Brain pericyte (primary cell): ENCODE data around the gene VAV2.
A peak's percentile ranks its signal among the peaks of the same experiment; 100 is the strongest.
"Not testable (repeated sequence)": the region's sequence is repeated elsewhere in the genome, so short reads cannot be mapped to it uniquely, and the experiment has no call there.

ENCODE experiments used
- DNase-seq: peaks from one replicate; pipeline ENCODE4 v3.0.0-alpha.2; 2012; ENCODE audit warnings: low read depth, low spot score

VAV2 gene

DNA sequence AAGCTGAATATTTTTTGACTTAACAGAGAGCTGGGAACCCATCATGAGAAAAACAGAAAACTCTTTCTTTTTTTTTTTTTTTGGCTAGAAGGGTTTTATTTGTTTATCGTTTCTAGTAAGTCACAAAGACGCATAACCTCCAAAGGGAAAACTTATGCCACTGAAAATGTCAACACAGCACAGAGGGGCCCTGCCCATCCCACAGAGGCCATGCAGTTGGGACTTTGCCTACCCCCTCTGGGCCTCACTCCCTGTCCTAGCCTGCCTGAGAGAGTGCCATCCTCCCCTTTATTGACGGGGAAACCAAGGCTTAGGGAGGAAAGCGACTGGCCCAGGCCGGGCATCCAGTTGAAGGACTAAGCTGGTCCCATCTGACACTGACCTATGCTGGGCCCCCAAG lies 74.7 kb downstream of the VAV2 start:
- no peak for DNase-seq

DNA sequence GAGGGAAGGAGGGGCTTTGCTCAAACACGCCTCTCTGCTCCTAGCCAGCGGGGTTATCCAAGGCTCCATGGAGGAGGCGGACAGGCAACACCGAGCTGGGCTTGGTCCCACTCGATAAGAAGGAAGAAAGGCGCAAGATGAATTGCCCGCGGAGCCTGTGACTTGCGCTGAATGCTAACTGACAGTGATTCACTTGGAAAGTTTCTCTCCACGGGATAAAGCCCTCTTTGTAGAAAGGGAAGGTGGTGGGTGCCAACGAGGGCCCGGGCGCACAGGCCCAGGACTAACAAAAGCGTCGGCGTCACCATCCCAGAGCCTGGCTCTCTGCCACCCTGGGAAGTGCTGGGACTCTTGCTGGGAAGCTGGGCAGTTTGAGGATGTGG lies 76.0 kb downstream of the VAV2 start:
- DNase-seq = no peak

DNA sequence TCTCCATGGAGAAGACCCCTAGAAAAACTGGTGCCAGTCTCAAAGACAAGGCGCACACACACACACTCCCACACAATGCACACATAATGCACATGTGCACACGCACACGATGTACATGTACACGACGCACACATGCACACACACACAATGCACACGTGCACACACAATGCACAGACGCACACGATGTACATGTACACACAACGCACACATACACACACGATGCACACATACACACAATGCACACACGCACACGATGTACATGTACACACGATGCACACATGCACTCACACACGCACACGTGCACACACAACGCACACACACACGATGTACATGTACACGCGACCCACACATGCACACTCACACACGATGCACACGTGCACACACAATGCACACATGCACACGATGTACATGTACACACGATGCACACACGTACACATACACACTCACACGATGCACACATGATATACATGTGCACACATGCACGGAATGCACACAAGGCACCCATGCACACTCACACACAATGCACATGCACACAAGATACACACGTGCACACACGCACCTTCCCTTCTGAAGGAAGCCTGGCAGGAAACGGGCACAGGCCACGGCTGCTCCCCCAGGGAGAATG lies 76.5 kb downstream of the VAV2 start:
- DNase-seq = no peak

DNA sequence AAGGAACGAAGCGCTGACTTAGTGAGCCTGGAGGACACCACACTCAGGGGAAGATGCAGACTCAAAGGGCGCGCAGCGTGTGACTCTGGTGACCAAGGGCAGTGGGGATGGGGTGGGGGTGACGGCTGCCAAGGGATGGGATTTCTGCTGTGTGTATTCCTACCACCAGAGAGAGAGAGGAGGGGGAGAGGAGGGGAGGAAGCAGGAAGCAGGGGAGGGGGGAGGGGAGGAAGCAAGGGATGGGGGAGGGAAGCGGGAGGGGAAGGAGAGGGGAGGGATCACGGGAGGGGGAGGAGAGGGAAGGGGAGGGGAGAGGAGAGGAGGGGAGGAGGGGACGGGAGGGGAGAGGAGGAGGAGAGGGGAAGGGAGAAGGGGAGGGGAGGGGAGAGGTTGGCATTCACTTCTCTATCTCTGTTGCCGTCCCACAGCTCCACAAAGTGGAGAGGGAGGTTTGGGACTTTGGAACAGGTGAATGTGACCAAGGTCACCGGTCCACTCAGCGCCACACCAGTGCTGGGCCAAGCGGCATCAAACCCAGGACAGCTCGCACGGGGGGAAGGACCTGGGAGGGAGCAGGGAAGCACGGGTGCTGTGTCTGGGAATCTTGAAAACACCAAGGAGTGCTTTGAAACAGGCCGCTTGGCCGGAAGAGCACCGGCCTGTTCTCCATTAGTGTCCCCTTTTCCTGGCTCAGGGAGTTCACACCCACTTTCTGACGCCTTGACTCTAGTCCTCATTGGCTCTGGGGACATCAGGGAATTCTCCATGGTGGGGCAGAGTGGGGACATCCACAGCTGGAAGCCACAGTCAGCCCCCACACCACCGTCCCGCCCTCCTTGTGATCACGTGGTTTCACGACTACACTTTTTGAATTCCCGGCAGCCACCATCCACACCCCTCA lies 77.4 kb downstream of the VAV2 start:
- no peak for DNase-seq

DNA sequence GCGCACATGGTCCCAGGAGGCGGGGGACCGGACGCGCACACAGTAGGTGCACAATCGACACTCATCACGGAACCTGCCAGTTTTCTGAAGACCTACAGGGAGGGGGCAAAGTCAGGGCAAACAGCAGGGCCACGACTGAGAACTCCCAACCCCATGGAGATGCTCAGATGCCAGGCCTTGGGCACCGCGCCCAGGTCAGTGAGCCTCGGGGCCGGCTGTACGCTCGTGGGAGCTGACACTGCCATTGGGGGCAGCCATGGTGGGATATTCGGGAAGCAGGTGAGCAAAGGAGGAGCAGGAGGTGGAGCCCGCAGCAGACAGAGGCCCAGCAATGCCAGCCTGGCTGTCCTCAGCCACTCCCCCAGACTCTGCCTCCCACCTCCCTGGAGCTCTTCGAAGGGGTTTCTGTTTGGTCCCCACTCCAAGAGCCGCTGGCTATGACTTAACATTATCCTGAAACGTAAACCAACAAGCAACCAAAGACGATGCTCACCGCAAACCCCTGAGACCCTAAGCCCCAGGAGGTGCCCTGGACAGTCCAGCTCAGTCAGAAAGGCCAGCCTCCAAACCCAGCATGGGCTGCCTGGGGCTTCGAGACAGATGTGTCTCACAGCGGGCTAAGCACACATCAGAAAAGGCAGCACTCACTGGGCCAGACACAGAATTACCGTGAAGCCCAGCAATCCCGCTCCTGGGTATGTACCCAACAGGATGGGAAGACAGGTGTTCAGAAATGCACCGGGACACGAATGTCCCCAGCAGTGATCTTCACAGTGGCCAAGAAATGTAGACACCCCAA lies 78.4 kb downstream of the VAV2 start:
- DNase-seq = peak; percentile 50

DNA sequence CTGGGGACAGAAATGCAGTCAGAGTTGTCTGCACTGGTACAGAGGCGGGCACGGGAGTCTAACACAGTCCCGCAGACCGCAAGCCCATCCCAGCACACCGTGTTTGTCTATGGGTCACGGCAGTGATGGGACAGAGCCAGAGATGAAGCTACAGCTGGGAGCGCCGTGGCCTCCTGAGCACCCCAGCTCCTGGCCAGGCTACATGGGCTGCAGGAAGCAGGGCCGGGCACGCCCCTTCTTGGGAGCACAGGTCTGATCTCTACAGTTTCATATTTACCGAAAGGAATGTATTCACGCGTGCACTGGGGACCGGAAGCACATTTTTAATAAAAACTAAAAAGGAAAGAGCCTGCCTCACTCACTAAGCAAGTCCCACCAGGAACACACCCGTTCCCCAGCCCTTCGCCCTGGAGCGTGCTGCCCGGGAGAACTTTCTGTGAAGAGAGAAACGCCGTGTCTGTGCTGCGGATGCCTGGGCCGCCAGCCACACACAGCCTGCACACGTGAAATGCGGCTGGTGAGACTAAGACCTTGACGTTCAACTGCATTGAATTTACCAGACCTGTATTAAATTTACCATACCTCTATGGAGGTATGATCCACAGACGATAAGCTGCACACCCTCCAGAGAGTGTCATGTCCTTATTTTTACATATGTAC lies 81.1 kb downstream of the VAV2 start:
- DNase-seq = no peak

DNA sequence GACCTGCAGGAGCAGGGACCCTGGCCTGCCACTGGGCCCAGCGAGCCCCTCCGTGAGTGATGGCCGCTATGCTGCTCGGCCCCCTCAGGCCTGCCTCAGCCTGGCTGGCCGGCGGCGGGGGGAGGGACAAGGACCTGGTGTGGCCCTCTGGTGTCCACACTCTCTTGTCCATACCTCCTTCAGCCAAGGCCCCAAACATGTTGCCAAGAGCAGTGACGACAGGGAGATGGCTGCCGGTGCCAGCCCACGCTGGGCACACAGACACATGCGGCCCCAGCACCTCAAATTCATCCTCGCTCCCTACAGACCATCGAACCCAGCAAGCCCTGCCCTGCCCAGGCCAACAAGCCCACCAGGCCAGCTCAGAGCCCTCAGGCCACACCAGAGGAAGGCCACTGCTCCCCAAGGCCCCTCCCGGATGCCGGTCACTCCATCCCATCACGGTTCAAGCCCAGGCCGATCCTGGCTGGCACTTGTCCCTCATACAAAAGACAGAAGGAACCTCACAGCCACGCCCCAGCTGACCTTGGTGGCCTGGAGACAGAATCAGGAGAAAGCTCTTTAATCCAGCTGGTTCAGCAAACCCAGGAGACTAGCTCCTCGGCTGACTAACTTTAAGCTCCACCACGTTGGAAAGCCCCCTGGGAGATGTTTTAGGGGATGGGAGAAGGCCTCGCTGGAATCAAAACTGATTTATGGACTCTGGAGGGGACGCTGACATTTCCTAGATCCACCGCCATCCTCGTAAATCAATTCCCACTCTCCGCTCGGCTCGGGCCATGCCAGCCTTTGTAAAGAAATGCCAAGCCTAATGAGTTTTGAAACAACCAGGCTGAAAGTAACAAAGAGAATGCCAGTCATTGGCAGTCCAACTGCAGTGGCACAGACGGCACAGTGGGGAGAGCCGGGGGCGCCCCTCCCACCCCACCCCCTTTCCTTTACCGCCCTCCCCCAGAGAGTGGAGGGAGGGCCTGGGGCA lies 84.9 kb downstream of the VAV2 start:
- DNase-seq = no peak

DNA sequence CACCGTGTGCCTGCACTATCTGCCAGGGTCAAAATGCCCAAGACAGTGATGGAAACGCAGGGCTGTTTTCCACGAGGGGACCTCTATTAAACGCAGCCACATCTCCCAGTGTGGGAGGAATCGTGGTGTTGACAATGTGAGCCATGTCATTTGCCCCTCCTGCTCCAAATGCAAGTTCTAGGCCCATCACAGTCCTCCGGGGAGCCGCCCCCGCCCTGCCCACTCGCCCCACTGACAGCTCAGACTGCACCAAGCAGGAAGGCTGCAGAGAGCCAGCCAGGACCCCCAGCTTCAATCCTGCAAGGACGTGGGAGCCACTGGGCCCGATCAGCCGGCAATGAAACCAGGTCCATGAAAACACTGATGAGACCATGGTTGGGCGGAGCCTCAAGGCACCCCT lies 85.9 kb downstream of the VAV2 start:
- no peak for DNase-seq

DNA sequence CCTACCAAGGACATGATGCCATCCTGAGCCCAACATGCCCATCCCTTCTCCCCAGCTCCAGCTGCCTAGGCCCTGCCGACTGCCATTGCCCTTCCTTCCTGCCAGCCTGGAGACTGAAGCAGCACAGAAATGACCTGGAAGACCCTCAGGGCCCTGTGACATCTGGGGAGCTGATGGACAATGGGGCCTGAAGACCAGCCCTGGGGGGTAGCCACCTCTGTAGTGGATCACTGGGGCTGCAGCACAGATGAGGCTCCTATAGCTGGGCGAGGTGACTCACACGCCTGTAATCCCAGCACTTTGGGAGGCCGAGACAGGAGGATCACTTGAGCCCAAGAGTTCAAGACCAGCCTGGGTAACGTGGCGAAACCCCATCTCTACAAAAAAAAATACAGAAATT lies 86.6 kb downstream of the VAV2 start:
- no peak for DNase-seq

DNA sequence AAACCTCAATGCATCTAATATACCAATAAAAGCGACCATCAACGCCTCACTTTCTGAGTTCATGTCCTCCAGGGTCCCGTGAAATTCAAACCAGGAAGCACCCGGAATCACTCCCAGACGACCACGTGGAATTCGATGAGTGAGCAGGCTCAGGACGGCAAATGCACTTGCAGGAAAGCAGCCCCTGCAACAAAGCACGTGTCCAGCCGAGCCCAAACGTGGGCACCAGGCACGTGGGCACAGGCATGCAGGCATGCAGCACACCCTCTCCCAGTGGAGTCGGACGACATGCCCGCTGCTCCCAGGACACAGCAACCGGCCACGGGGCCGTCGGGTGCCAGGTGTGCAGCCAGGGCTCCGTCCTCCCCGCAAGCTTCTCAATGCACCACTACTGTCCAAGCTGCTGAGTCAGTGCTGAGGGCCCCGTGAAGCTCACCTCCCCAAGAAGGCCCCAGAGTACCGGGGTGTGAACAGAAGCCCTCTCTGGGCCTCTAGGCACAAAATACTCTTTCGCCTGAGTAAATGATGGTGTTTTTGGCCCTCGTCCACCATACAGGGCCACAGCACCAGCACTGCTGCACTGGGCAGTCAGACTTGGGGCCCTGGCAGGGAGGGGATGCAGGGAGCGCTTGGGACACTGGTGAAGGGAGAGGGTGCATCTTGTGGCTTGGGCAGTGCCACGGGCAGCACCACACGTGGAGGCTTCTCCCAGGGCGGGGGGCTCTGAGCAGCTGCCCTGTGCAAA lies 87.6 kb downstream of the VAV2 start:
- DNase-seq = no peak

DNA sequence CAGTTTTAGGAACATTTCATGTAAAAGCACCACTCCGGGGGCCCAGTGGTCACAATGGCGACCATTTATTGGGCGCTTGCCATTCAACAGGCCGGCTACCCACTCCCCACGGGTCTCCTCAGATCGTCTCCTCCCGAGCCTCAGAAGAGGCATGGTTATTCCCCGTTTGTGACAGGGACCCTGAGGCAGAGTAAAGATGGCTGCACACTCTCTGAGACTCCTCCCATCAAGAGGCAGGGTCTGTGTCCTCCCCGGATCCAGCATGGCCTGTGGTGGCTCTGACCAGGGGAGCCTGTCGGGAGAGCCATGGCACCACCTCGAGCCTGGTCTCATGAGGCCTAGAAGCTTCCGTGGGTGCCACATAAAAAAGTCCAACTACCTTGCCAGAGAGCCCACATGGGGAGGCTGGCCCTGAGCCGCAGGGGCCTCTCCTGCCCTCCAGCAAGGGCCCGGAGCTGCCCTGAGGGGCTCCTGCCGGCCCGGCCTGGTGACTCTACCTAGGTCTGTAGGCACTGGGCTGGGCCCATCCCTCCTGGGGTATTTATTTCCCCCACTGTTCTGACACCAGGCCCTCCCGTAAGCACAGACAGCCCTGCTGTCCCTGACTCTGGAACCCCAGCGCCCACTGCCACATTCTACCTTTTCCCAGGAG lies 90.8 kb downstream of the VAV2 start:
- DNase-seq = no peak

DNA sequence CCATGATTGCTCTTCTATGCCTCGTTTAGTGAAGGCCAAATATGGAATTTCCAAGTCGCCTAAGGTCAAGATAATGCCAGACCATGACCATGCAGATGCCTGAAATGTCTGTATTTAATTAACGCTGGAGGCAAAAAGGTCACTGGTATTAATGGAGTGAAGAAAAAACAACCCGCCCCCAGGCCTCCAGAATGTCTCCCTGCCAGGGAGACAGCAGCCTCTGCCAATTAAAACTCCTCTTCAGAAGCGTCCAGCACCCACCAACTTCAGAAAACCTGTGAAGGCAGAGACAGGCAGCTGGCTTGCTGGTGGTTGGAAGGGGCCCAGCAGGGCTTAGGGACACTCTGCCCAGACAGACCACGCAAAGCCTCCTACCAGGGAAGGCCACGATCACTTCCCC lies 94.4 kb downstream of the VAV2 start:
- no peak for DNase-seq

DNA sequence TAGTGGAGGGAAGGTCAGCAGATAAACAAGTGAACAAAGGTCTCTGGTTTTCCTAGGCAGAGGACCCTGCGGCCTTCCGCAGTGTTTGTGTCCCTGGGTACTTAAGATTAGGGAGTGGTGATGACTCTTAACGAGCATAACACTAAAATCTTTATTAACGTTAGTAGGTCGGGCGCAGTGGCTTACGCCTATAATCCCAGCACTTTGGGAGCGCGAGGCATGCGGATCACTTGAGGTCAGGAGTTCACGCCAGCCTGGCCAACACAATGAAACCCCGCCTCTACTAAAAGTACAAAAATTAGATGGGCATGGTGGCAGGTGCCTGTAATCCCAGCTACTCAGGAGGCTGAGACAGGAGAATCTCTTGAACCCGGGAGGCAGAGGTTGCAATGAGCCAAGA lies 96.1 kb downstream of the VAV2 start:
- DNase-seq = not testable (repeated sequence)

DNA sequence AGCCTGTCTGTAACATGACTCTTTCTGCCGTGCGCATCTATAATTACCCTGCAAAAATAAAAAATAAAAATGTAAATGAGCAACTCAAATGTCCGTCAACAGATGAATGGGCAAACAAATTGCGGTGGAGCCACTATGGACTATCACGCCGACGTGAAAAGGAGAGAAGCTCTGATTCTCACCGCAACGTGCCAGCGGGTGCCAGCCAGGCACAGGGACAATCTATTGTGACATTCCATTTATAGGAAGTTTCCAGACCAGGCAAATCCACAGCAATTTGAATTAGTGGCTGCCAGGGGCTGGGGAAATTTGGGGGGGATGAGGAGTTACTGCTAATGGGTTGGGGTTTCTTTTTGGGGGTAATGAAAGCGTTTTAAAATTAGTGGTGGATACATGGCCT lies 96.8 kb downstream of the VAV2 start:
- no peak for DNase-seq

DNA sequence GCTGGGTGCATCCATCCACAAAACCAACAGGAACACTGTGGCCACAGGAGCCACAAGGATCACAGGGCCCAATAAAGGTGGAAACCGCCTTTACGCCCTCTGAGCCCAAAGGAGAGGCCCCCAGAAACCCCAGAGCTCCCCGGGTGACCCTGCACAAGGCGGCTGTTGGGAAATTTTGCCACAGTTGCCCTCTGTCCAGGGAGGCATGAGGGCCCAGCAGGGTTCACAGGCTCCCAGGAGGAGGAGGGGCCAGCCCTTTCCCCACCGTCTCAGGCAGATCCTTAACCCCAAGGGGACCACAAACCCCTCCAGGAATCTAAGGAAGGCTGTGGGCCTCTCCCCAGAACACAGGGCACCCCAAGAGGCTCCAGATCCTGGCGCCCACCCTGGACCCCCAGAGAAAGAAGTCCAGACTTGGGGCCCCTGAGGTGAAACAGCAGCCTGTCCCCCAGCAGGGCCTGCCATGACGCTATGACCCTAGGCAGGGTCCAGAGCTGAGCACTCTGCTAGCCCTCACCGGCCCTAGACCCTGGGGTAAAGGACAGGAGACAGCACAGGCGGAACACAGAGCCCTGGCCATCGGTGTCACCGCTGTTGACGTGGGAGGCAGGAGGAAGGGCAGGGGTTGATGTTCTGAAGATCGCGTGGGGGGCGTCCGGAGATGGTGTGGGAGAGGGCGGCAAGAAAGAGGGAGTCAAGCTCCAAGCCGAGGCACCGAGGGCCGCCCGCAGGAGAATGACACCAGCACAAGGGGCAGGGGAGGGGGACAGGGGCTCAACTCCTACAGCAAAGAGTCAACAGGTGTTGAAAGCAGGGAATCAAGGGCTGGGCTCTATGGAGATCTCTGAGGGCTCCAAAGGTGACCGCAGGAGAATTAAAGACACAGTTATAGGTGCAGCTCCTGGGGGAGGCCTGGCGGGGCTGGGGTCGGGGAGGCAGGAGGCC lies 97.5 kb downstream of the VAV2 start:
- no peak for DNase-seq

DNA sequence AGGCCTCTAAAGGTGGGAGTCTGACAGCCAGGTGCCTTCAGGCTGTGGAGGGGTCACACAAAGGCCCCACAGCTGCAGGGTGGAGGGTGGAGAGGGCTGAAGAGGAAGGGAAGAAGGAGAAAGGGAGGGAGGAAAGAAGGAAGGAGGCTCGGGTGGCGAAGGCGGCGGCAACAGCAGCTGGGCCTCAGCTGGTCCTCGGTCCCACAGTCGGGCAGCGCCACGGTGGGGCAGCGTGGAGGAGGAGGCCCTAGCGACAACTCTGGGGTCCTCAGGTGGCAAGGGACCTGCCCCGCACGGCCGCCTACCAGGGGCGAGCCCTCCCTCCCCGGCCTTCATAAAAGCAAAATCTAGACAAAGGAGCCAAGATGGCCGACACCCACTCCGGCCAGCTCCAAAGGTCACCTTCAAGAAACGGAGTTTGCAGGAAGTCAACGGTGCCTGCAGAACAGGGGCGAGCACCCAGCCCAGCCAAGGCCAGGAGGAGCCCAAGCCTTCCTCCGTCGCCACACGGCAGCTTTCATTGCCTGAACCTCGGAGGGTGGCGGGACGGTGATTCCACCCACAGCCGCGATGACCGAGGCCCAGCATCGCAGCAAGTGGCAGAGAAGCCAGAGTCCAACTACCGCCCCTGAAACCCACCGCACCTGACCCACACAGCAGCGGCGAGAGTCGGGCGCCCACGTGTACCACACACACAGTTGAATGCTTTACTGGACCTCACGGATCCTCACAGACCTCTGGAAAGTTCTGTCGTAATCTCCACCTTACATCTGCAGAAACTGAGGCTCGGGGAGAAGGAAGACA lies 98.7 kb downstream of the VAV2 start:
- no peak for DNase-seq

DNA sequence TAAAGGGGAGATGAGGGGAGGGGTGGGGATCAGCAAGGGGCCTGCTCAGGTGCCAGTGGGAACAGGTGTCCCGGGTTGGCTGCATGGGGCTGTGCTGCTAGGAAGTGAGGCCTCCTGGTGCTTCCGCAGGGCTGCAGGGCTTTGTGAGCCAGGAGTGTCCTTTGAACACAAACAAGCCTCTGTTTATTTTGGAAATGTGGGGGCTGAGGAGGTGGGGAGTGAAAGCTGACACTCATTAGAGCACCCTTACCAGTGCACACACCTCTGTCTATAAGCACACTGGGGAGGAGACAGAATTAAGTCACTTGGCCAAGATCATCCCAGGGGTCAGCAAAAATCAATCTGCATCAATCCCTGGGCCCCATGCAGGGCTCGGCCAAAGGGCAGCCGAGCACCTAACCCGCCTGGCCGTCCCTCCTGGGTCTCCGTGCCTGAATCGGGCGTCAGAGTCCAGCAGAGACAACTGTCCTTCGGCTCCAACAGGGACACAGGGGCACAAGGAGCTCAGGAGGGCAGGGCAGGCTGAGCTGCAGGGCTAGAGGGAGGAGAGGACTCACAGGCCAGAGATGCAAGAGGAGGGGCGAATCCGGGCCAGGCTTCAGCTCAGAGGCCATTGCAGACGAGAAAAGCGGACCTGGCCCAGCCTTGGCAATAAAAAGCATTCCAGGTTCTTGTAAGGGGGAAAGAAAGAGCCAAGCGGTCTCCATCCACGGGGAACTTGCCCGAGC lies 99.8 kb downstream of the VAV2 start:
- DNase-seq = no peak
